Testis (tissue), 2 donors: ENCODE measurements around the gene RNF187.

ENCODE experiments used
- POLR2A ChIP-seq: fragments of 450-650 bp; IDR thresholded peaks from one replicate; pipeline ENCODE4 v1.6.1; 2017; ENCODE audit warnings: antibody characterized with exemption, mild to moderate bottlenecking, moderate library complexity
- TF ChIP-seq, protein P1 (sequence below), 3 experiments: fragments of 450-650 bp in 2 of 3; fragments of 200-600 bp in 1 of 3; sonication (generic) in 1 of 3; IDR thresholded peaks; one replicate each; pipeline ENCODE4 v1.5.1; 2016 to 2019; ENCODE audit warnings: antibody characterized with exemption in 3 of 3, mild to moderate bottlenecking in 2 of 3, moderate library complexity in 1 of 3

DNA sequence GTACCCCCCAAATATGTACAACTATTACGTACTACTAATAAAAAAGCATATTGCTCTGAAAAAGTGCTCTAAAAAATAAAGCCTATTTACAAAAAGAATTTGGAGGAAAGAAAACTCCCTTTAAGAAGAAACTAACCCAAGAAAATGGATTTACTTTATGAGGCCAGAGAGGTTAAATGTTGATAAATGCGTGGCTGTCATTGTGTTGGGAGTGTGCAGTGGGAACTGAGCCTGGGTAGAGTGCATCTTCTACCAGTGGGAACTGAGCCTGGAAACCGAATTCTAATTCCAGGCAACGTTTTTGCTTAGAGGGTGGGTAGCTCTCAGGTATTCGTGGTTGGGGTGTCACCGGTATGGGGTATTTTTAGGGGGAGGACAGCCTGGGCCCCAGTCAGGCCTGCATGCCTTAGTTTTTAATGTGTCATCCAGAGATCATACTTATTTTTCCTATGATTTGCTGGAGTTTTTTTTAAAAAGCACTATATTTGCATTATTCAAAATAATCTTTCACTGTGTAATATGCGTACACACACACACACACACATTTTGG, 24.1 kb upstream of the RNF187 start:
- TF ChIP-seq, protein P1, sequence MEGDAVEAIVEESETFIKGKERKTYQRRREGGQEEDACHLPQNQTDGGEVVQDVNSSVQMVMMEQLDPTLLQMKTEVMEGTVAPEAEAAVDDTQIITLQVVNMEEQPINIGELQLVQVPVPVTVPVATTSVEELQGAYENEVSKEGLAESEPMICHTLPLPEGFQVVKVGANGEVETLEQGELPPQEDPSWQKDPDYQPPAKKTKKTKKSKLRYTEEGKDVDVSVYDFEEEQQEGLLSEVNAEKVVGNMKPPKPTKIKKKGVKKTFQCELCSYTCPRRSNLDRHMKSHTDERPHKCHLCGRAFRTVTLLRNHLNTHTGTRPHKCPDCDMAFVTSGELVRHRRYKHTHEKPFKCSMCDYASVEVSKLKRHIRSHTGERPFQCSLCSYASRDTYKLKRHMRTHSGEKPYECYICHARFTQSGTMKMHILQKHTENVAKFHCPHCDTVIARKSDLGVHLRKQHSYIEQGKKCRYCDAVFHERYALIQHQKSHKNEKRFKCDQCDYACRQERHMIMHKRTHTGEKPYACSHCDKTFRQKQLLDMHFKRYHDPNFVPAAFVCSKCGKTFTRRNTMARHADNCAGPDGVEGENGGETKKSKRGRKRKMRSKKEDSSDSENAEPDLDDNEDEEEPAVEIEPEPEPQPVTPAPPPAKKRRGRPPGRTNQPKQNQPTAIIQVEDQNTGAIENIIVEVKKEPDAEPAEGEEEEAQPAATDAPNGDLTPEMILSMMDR (IDR thresholded peaks at IDR 0.05): no peak
- no peak for TF ChIP-seq POLR2A
